Endothelial cell of umbilical vein (primary cell): ENCODE data around the gene SLC6A19. TPM values are rescaled to one million over a fixed set of nuclear protein-coding genes. Genes with fewer than 3 reads are reported as not detected.

Source experiments
- BruUV-seq: library from RNA; stranded (reverse); fragments of 400-500 nt; replicated peaks from 2 replicates; lab custom pipeline; 2021; lab: Mats Ljungman, UMichigan
- CTCF ChIA-PET: fragments of 300-600, 350-600 bp; sonication (Branson Sonifier 250); formaldehyde crosslinking; loops from one replicate; lab custom pipeline; 2021; ENCODE audit warnings: antibody characterized with exemption, inconsistent platforms; lab: Charles Lee
- POLR2A ChIA-PET: fragments of 300-600, 350-600 bp; sonication (Branson Sonifier 250); formaldehyde crosslinking; loops from one replicate; lab custom pipeline; 2021; ENCODE audit warnings: antibody characterized with exemption, inconsistent platforms; lab: Charles Lee
- DNase-seq: peaks from one replicate; pipeline ENCODE4 v3.0.0-alpha.2; 2011; ENCODE audit warnings: low read depth, low spot score
- FAIRE-seq: peaks from 2 replicates; lab custom pipeline; 2011; peaks lifted over from hg19 to GRCh38; lab: Jason Lieb, UNC
- H2AFZ ChIP-seq: 2 replicates; pipeline ENCODE4 v1.6.0; 2012; ENCODE audit warnings: low read depth, low read length, control low read depth, inconsistent platforms
- H3K27ac ChIP-seq: 2 replicates; pipeline ENCODE4 v1.5.1; 2011; ENCODE audit warnings: low read depth, mild to moderate bottlenecking, control low read depth, low read length, moderate library complexity; ENCODE audit not compliant: insufficient read depth
- H3K27me3 ChIP-seq, 2 experiments: 2 replicates each; pipeline versions ENCODE4 v1.6.0 to v1.6.1; 2011; ENCODE audit warnings: low read length in 2 of 2, mixed read lengths in 1 of 2; ENCODE audit not compliant: control insufficient read depth in 2 of 2, insufficient read depth in 2 of 2
- H3K36me3 ChIP-seq, 2 experiments: 2 replicates in 1 of 2; 3 replicates in 1 of 2; pipeline ENCODE4 v1.5.1; 2011; ENCODE audit warnings: low read length in 2 of 2, mild to moderate bottlenecking in 1 of 2, moderate library complexity in 1 of 2; ENCODE audit not compliant: control insufficient read depth in 2 of 2, insufficient read depth in 2 of 2; ENCODE audit errors: extremely low read depth in 1 of 2
- H3K4me1 ChIP-seq: 3 replicates; pipeline ENCODE4 v1.5.1; 2011; ENCODE audit warnings: mild to moderate bottlenecking, low read length; ENCODE audit not compliant: control insufficient read depth, insufficient read depth; ENCODE audit errors: extremely low read depth
- H3K4me2 ChIP-seq: 2 replicates; pipeline ENCODE4 v1.6.1; 2011; ENCODE audit warnings: low read length, control low read depth, mixed read lengths; ENCODE audit not compliant: insufficient read depth
- H3K4me3 ChIP-seq, 3 experiments: fragments of 200-600 bp in 1 of 3; sonication (generic), shearing (Covaris generic) in 1 of 3; replicated peaks in 1 of 3; 2 replicates each; pipeline ENCODE4 v1.5.1; 2011 to 2016; ENCODE audit warnings: control low read depth in 3 of 3, low read length in 3 of 3, mild to moderate bottlenecking in 2 of 3, inconsistent platforms in 1 of 3, low read depth in 1 of 3, moderate library complexity in 1 of 3; ENCODE audit not compliant: insufficient read depth in 1 of 3
- H3K79me2 ChIP-seq: 2 replicates; pipeline ENCODE4 v1.6.0; 2012; ENCODE audit warnings: low read length, inconsistent platforms; ENCODE audit not compliant: control insufficient read depth, insufficient read depth
- H3K9ac ChIP-seq: replicated peaks from 2 replicates; pipeline ENCODE3; 2011; ENCODE audit warnings: low read length, control low read depth; ENCODE audit not compliant: insufficient read depth; ENCODE audit errors: extremely low read depth
- H3K9me1 ChIP-seq: replicated peaks from 3 replicates; pipeline ENCODE4 v1.6.0; 2011; ENCODE audit warnings: mild to moderate bottlenecking, low read length; ENCODE audit not compliant: control insufficient read depth, insufficient read depth; ENCODE audit errors: extremely low read depth
- H3K9me3 ChIP-seq: replicated peaks from 2 replicates; pipeline ENCODE4 v1.5.1; 2012; ENCODE audit warnings: low read length, inconsistent platforms; ENCODE audit not compliant: control insufficient read depth, insufficient read depth
- H4K20me1 ChIP-seq: replicated peaks from 2 replicates; pipeline ENCODE3; 2011; ENCODE audit warnings: mild to moderate bottlenecking, low read length; ENCODE audit not compliant: control insufficient read depth, insufficient read depth; ENCODE audit errors: extremely low read depth
- CTCF ChIP-seq, 2 donors: IDR thresholded peaks; 1 replicate in 1 of 2; 2 replicates in 1 of 2; pipeline ENCODE4 v1.5.1; 2011; ENCODE audit warnings: low read length in 2 of 2, mild to moderate bottlenecking in 2 of 2, moderate library complexity in 2 of 2, control low read depth in 1 of 2, inconsistent platforms in 1 of 2, low read depth in 1 of 2; ENCODE audit not compliant: insufficient read depth in 1 of 2; ENCODE audit errors: extremely low read depth in 1 of 2
- EZH2 ChIP-seq: IDR thresholded peaks from 2 replicates; pipeline ENCODE4 v1.6.1; 2012; ENCODE audit warnings: borderline replicate concordance, low read depth, mild to moderate bottlenecking, moderate library complexity, low read length, inconsistent platforms; ENCODE audit not compliant: severe bottlenecking
- FOS ChIP-seq: IDR thresholded peaks from 2 replicates; pipeline ENCODE4 v1.6.1; 2011; ENCODE audit warnings: mild to moderate bottlenecking, low read length, moderate library complexity, borderline replicate concordance; ENCODE audit not compliant: insufficient read depth
- GATA2 ChIP-seq: IDR thresholded peaks from 2 replicates; pipeline ENCODE4 v1.7.0; 2011; ENCODE audit warnings: low read depth, mild to moderate bottlenecking, moderate library complexity, mixed read lengths, low read length; ENCODE audit not compliant: insufficient read length, insufficient read depth
- JUN ChIP-seq: IDR thresholded peaks from 2 replicates; pipeline ENCODE4 v1.6.1; 2011; ENCODE audit warnings: borderline replicate concordance, low read depth; ENCODE audit not compliant: insufficient read length, insufficient read depth
- MAX ChIP-seq: IDR thresholded peaks from 2 replicates; pipeline ENCODE4 v1.6.1; 2011; ENCODE audit not compliant: insufficient read depth, insufficient read length
- MYC ChIP-seq: IDR thresholded peaks from one replicate; pipeline ENCODE4 v1.6.1; 2011; ENCODE audit warnings: mild to moderate bottlenecking, low read depth, low read length
- POLR2A ChIP-seq: IDR thresholded peaks from 2 replicates; pipeline ENCODE4 v1.6.1; 2012; ENCODE audit warnings: low read depth, mild to moderate bottlenecking, control low read depth, low read length
- POLR2AphosphoS5 ChIP-seq: IDR thresholded peaks from 2 replicates; pipeline ENCODE4 v1.6.1; 2012; ENCODE audit warnings: low read depth, mild to moderate bottlenecking, control low read depth, low read length, moderate library complexity; ENCODE audit not compliant: insufficient read depth
- dilution Hi-C: fragments of 300-500 bp; cut with MboI; formaldehyde crosslinking; loops from one replicate; pipeline ENCODE4 v1.15.0; 2019; ENCODE audit warnings: low sequenced_read_pairs; ENCODE audit not compliant: extremely low pct_ligation_motif_present
- intact Hi-C: fragments of 100-400 bp; cut with micrococcal nuclease; formaldehyde crosslinking; loops from one replicate; pipeline ENCODE4 v1.10.0; 2022
- polyA plus RNA-seq, 4 experiments: library from polyadenylated mRNA; depleted of rRNA in 3 of 4; stranded (reverse) in 3 of 4; unstranded in 1 of 4; fragments of >200 nt; gene quantifications; 2 replicates each; pipeline versions ENCODE4 v1.2.1 to v1.2.3, GENCODE V29; 2011 to 2012; ENCODE audit warnings: missing spikeins in 1 of 4
- total RNA-seq: library from RNA; stranded (reverse); gene quantifications from 2 replicates; pipeline ENCODE4 v1.2.3, GENCODE V29; 2021

SLC6A19 gene
- total and polyA plus RNA-seq, 2 donors (not counting 3 experiments of a cell fraction or from before 2014, with no cell fraction given) = not detected

DNA sequence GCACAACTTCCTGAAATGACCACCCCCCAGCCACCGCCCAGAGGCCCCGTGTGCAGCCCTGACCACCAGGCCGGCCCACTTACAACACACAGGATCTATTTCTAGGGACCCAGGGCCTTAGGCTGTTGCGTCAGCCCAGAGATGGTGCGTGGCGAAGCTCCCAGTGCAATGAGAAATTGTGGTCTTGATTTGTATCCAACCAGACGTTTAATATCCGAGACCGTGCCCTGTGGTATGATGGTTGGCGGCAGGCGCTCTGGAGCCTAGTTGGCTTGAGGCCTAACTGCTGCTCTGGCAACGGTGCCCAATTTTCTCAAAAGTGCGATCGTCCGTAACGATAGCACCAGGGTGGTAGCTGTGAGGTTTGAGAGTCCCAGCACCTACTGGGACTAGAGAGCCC lies 32.6 kb upstream of the SLC6A19 start:
- no peak for DNase-seq
- Histone ChIP-seq H3K9me3 (no peaks in the 10 kb centered on the region), H3K4me3 (no peak overlapping the region), H3K36me3 (no peaks in the 10 kb centered on the region), H3K27ac (no peak overlapping the region), H4K20me1 (no peaks in the 10 kb centered on the region), H3K4me2 (no peak overlapping the region), H3K9me1 (no peaks in the 10 kb centered on the region), H3K9ac (no peak overlapping the region), H2AFZ (no peak overlapping the region), H3K79me2 (no peaks in the 10 kb centered on the region), H3K4me1 (no peaks in the 10 kb centered on the region), H3K27me3 (no peaks in the 10 kb centered on the region)
- dilution Hi-C loops (no loop called here), intact Hi-C loops (loop anchor here (1.0 kb wide), 2 partner anchors 473 to 477 kb away; no protein-coding TSS in a partner anchor)
- FAIRE-seq = no peak
- ChIA-PET CTCF (interaction anchor here (1.0 to 4.0 kb wide), 5 partner anchors 234 to 485 kb away, joined by 3 to 33 read pairs (median 4); no protein-coding TSS in a partner anchor), POLR2A (no interaction called here)
- BruUV-seq = no TSS peak
- TF ChIP-seq POLR2A = no peak
- TF ChIP-seq FOS = no peak
- TF ChIP-seq EZH2 = no peak
- TF ChIP-seq MYC = no peak
- TF ChIP-seq GATA2 = no peak
- TF ChIP-seq MAX = no peak
- TF ChIP-seq CTCF (IDR thresholded peaks at IDR 0.05; ENCODE audit: extremely low read depth in 1 of 2, insufficient read depth in 1 of 2, low read depth in 1 of 2, low read length in 2 of 2) = no peak
- no peak for TF ChIP-seq POLR2AphosphoS5
- no peak for TF ChIP-seq JUN
